Measurements from ENCODE around the gene MED8.

The MED8 gene

GRCh38 chr1:43358121-43358745, 31.4 kb downstream of the MED8 start:
- DNase-seq, result no peak

DNA sequence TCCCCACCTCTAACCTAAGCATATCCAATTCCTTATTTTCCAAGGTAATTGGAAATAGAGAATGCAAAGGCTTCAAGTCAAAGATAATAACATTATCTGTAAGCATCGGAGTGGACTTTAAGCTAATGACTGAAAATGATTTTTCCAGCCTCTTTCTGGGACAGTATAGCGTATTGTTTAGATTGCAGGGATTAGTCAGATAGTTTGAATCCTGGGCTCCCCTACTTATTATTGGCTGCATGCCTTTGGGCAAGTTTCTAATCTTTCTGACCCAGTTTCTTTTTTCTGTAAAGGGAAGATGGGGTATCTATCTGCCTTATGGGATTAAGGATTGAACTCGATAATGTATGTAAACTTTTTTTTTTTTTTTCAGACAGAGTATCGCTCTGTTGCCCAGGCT, 32.3 kb downstream of the MED8 start:
- no peak for DNase-seq

DNA sequence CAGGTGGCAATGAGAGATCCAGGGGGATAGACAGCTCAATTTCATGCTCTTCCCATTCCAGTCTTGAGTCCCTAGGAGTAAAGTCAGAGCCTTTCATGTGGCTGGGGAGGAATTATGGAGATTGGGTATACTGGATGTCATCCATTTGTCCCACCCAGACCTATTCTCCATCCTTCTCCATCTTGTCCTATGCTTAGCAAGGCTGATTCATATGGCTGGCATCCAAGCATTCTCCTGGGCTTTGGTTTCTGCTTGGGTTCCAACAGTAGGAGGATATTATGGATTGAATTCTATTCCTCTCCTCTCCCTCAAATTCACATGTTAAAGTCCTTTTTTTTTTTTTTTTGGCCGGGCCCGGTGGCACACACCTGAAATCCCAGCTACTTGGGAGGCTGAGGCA, 34.7 kb downstream of the MED8 start:
- no peak for DNase-seq

DNA sequence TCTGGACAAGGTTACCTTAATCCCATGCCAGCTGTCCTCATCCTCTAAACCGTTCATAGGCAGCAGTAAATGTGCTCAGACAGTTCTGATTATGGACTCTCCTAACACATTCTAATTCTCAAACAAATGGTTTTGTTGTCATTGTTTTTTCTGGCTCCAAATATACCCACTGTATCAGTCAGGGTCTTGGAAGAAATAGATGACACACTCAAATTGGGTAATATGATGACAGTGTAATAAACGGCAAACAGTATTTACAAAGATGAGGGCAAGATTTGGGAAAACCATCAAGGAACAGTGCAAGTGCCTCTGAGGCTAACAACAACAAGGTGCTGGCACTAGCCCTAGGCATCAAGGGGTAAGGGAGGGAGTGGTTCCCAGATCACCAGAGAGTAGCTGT, 35.1 kb downstream of the MED8 start:
- no peak for DNase-seq

DNA sequence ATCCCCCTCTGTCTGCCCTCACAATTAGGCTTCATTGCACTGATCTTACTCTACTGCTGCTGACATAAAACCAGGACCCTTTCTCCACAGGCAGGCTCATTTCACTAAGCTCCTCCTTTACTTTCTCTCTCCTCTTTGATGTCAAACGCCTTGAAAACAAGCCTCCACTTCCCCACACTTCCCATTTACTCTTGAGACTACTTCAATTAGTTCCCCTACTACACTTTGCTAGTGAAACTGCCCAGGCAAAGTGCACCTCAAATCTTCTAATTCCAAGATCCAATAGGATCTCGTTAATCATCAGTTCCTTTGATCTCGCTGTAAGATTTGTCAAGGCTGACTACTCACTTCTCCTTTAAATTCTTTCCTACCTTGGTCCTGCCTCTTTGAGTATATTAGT, 36.7 kb downstream of the MED8 start:
- no peak for DNase-seq

DNA sequence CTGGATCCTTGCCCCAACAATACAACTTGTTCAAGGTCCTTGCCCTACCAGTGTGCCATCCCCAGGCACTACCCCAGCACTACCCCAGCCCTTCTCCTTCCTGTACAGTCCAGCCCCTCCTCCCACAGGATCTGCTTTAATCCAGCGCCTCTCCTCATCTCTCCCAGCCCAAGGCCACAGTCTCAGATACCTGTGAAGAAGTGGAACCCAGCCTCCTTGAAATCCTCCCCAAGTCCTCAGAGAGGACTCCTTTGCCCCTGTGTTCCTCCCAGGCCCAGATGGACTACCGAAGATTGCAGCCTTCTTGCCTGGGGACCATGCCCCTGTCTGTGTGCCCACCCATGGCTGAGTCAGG, 37.3 kb downstream of the MED8 start:
- no peak for DNase-seq

GRCh38 chr1:43351421-43352350, 37.9 kb downstream of the MED8 start:
- no peak for DNase-seq

DNA sequence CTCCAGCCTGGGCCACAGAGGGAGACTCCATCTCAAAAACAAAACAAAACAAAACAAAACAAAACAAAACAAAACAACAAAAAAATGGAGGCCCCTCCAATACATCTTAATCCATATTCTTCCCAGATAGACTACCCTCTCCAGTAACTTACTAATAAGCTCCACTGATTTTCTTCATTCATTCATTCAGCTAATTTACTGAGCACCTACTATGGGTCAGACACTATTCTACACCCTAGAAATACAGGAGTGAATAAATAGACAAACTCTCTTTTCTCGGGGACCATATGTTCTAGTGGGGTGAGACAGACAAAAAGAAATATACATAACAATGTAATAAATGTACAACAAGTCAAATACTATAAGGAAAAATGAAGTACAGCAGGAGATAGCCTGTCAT, 38.6 kb downstream of the MED8 start:
- DNase-seq, result no peak

GRCh38 chr1:43349594-43350306, 39.9 kb downstream of the MED8 start:
- DNase-seq, result no peak

- DNase-seq, result peak; percentile 83
These were observed 40.6 kb downstream of the MED8 start for GRCh38 chr1:43348809-43349593.

DNA sequence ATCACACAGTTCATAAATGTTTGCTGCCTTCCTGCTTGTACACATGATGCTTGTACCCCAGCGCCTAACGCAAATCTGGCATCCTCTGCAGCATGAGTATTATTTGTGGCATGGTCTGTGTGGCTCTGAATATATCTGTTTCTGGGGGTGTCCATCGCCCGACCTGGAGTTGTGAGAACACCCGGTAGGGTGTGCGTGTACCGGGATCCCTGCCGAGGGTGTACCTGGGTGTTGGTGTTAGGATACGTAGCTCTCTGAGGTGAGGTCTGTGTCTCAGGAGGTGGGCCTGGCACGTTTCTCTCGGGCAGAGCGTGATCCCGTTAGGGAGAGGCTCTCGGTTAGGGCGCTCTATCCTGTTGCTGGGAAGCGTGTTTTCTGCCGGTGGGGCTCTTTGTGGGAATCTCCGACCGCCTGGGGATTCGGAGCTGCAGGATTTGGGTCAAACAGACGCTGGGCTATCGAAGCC, 41.2 kb downstream of the MED8 start:
- DNase-seq, result no peak

DNA sequence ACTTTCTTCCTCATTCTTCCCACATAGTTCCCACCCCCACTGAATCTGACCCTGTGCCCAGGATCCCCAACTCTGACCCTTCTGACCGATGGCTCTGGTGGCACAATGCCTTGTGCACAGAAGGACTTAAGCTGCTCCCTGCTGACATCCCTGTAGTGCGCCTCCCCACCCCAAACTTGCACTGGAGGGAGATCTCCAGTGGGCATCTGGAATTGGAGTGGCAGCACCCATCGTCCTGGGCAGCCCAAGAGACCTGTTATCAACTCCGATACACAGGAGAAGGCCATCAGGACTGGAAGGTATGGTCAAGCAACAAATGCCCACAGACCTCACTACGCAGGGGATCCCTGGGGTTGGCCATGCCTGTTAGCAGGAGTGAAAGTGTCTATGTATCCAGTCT, 43.0 kb downstream of the MED8 start:
- no peak for DNase-seq

GRCh38 chr1:43345120-43345519, 44.5 kb downstream of the MED8 start:
- DNase-seq, result no peak

GRCh38 chr1:43344267-43344850, 45.2 kb downstream of the MED8 start:
- no peak for DNase-seq

- no peak for DNase-seq
These were observed 49.0 kb downstream of the MED8 start for GRCh38 chr1:43340559-43340958.

DNA sequence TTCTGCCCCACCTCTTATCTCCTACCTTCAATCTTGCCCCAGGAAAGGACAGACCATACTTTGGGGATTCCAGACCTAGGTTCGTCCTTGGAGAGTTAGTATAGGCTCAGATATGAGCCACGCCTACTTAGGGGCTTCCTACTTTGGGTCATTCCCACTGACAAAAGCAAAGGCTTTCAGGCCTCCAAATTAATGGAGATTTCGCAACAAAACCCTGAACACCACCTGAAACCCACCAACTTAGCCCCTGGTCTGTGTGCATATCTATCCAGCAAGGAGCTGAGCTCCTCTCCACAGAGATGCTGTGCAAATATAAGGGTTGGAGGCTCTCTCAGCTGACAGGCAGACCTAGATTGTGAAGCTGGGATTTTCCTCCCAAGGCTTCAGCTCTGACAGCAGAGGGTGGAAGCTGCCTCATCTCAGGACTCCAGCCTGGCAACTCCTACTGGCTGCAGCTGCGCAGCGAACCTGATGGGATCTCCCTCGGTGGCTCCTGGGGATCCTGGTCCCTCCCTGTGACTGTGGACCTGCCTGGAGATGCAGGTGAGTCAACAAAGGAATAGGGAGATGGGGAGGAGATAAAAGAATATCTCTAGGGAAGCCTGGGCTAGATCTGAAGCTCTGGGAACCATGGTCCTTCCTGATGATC, 49.9 kb downstream of the MED8 start:
- DNase-seq, result no peak

DNA sequence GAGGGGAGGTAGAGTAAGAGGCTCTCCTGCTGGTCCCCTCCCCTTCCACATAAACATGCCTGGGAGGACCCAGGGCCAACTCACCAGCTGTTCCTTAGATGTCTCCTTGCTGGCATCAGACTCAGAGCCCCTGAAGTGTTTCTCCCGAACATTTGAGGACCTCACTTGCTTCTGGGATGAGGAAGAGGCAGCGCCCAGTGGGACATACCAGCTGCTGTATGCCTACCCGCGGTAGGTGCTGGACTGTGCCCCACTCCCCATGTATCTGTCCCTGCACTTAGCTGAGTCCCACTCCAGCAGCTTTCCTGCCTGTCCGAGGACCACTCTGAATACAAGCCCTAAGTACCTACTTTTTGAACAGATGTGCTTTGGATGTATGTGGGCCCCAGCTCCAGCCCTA, 51.6 kb downstream of the MED8 start:
- DNase-seq, result no peak

DNA sequence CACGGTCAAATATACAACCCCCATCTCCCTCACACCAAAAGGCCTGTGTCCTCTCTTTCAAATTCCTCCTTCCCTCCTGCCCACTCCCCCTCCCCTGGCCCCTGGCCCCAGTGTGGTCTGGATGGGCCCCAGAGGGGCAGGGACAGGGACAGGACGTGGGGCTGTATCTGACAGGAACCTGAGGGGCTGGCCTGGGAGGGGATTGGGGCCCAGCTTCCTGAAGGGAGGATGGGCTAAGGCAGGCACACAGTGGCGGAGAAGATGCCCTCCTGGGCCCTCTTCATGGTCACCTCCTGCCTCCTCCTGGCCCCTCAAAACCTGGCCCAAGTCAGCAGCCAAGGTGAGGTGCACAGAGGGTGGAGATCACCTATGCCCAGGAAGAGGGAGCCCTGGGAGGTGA, 52.0 kb downstream of the MED8 start, which contains the start of gene MPL:
Gene MPL, plus strand, starts transcription at position 231 of the 400 bp plus-strand sequence. Its CDS starts 31 bp downstream, at position 262.
- DNase-seq, result no peak

- no peak for DNase-seq
These were observed 55.0 kb downstream of the MED8 start for GRCh38 chr1:43334453-43335205.
